ENCODE data around the gene DBNDD2.

GRCh38 chr20:45433316-45433715 is 25.2 kb downstream of the DBNDD2 start:
- TF ChIP-seq EZH2phosphoT487 (IDR thresholded peaks at IDR 0.05; ENCODE audit: borderline replicate concordance) (no peak), CTCF (conservative IDR thresholded peaks at IDR 0.05; ENCODE audit: low read length) (no peak)

Measured in Loucy (cell line).